NT2/D1 (cell line): ENCODE results near the gene SEC24D.

Source experiments
- DNase-seq: peaks from one replicate; pipeline ENCODE4 v3.0.0-alpha.2; 2011; ENCODE audit warnings: low read depth, low spot score
- H3K27me3 ChIP-seq: 2 replicates; pipeline ENCODE4 v1.6.0; 2011; ENCODE audit warnings: mild to moderate bottlenecking; ENCODE audit not compliant: insufficient read length, insufficient read depth
- H3K36me3 ChIP-seq: 2 replicates; pipeline ENCODE4 v1.6.1; 2011; ENCODE audit warnings: mild to moderate bottlenecking, low read length, mixed read lengths; ENCODE audit not compliant: insufficient read depth, insufficient read length
- H3K4me1 ChIP-seq: 2 replicates; pipeline ENCODE4 v1.5.1; 2011; ENCODE audit not compliant: insufficient read depth, insufficient read length
- H3K4me3 ChIP-seq: 2 replicates; pipeline ENCODE4 v1.5.1; 2011; ENCODE audit warnings: low read depth; ENCODE audit not compliant: insufficient read length
- H3K9ac ChIP-seq: 2 replicates; pipeline ENCODE4 v1.6.0; 2011; ENCODE audit warnings: low read depth; ENCODE audit not compliant: insufficient read length
- H3K9me3 ChIP-seq: 2 replicates; pipeline ENCODE4 v1.5.1; 2011; ENCODE audit warnings: mild to moderate bottlenecking, low read length; ENCODE audit not compliant: insufficient read depth
- SUZ12 ChIP-seq: IDR thresholded peaks from 2 replicates; pipeline ENCODE4 v1.6.1; 2011; ENCODE audit not compliant: insufficient read length, insufficient read depth; ENCODE audit errors: extremely low read depth
- YY1 ChIP-seq: IDR thresholded peaks from 2 replicates; pipeline ENCODE4 v1.6.1; 2011; ENCODE audit not compliant: insufficient read length, insufficient read depth
- ZNF274 ChIP-seq: IDR thresholded peaks from 2 replicates; pipeline ENCODE4 v1.6.1; 2011; ENCODE audit warnings: mild to moderate bottlenecking, low read depth, low read length

The SEC24D gene

GRCh38 chr4:118684873-118685811, 150.8 kb downstream of the SEC24D start, which contains the start of gene METTL14:
METTL14 (plus strand) TSS chr4:118685392; CDS start chr4:118685535, 143 bp downstream.
- H3K9me3 ChIP-seq: no peaks in the 10 kb centered on the region
- peaks cover 24% of the 10 kb centered on the region for H3K36me3 ChIP-seq
- no peaks in the 10 kb centered on the region for H3K4me1 ChIP-seq
- H3K4me3 ChIP-seq: peak within 1 kb of the TSS; percentile 80
- peak; percentile 84 for DNase-seq
- TF ChIP-seq YY1 (no peak), SUZ12 (no peak), ZNF274 (no peak)
- H3K9ac ChIP-seq: peak within 1 kb of the TSS; percentile 85
- H3K27me3 ChIP-seq: no peaks in the 10 kb centered on the region

- peaks cover 12% of the 10 kb centered on the region for H3K36me3 ChIP-seq
- H3K27me3 ChIP-seq: no peaks in the 10 kb centered on the region
- no peak for TF ChIP-seq YY1
- TF ChIP-seq ZNF274: no peak
- TF ChIP-seq SUZ12: no peak
- no peak for DNase-seq
- H3K9me3 ChIP-seq: no peaks in the 10 kb centered on the region
- H3K9ac ChIP-seq: no peak overlapping the region
- H3K4me1 ChIP-seq: no peaks in the 10 kb centered on the region
- H3K4me3 ChIP-seq: no peak overlapping the region
Observed at GRCh38 chr4:118683513-118683912, 152.4 kb downstream of the SEC24D start.

GRCh38 chr4:118682928-118683327, 153.0 kb downstream of the SEC24D start:
- H3K4me3 ChIP-seq: no peak overlapping the region
- no peaks in the 10 kb centered on the region for H3K9me3 ChIP-seq
- no peaks in the 10 kb centered on the region for H3K4me1 ChIP-seq
- TF ChIP-seq SUZ12 (no peak), YY1 (no peak), ZNF274 (no peak)
- H3K9ac ChIP-seq: no peak overlapping the region
- no peaks in the 10 kb centered on the region for H3K27me3 ChIP-seq
- no peak for DNase-seq
- peaks cover 7% of the 10 kb centered on the region for H3K36me3 ChIP-seq

- Histone ChIP-seq H3K9ac (no peak overlapping the region), H3K9me3 (no peaks in the 10 kb centered on the region), H3K4me1 (no peaks in the 10 kb centered on the region), H3K36me3 (no peaks in the 10 kb centered on the region), H3K4me3 (no peak overlapping the region), H3K27me3 (no peaks in the 10 kb centered on the region)
- DNase-seq: no peak
- TF ChIP-seq SUZ12 (no peak), ZNF274 (no peak), YY1 (no peak)
Observed at GRCh38 chr4:118680808-118681207, 155.1 kb downstream of the SEC24D start.

GRCh38 chr4:118676128-118676527, 159.8 kb downstream of the SEC24D start:
- Histone ChIP-seq H3K36me3 (no peaks in the 10 kb centered on the region), H3K27me3 (no peaks in the 10 kb centered on the region), H3K4me3 (no peak overlapping the region), H3K9me3 (no peaks in the 10 kb centered on the region), H3K4me1 (no peaks in the 10 kb centered on the region), H3K9ac (no peak overlapping the region)
- TF ChIP-seq ZNF274 (no peak), YY1 (no peak), SUZ12 (no peak)
- no peak for DNase-seq
